Natural killer cell (primary cell): ENCODE data around the gene IGSF9. TPM values are rescaled to one million over a fixed set of nuclear protein-coding genes. Genes with fewer than 3 reads are reported as not detected.

ENCODE experiments used
- ATAC-seq, 3 donors: fragments of 150-1000 bp in 2 of 3; fragments of 200-7000 bp in 1 of 3; cut with Tn5 transposase; 1 replicate in 1 of 3; 2 replicates in 2 of 3; pipeline ENCODE4 v1.10.0; 2021; ENCODE audit warnings: mild to moderate bottlenecking in 2 of 3, moderate library complexity in 2 of 3
- DNase-seq, 2 donors: peaks; one replicate each; pipeline versions ENCODE4 v3.0.0 to v3.0.0-alpha.2; 2013 to 2021; ENCODE audit warnings: mixed read lengths in 1 of 2
- H3K27ac ChIP-seq: one replicate; pipeline ENCODE4 v1.5.1; 2013; ENCODE audit warnings: mild to moderate bottlenecking, low read length
- H3K27me3 ChIP-seq: one replicate; pipeline ENCODE4 v1.6.1; 2013; ENCODE audit warnings: low read length; ENCODE audit not compliant: control insufficient read depth, insufficient read depth
- H3K36me3 ChIP-seq: one replicate; pipeline ENCODE4 v1.6.1; 2013; ENCODE audit warnings: low read length; ENCODE audit not compliant: control insufficient read depth, insufficient read depth
- H3K4me1 ChIP-seq: one replicate; pipeline ENCODE4 v1.6.1; 2013; ENCODE audit warnings: low read length; ENCODE audit not compliant: control insufficient read depth, insufficient read depth
- H3K4me3 ChIP-seq: one replicate; pipeline ENCODE4 v1.5.1; 2013; ENCODE audit warnings: low read length
- H3K9me3 ChIP-seq: one replicate; pipeline ENCODE4 v1.6.1; 2013; ENCODE audit warnings: low read length; ENCODE audit not compliant: control insufficient read depth, insufficient read depth
- H3K27ac Mint-ChIP-seq, 2 donors: one replicate each; pipeline ENCODE4 v1.8.0; 2022; ENCODE audit warnings: mild to moderate bottlenecking in 2 of 2, mixed read lengths in 2 of 2, moderate library complexity in 1 of 2
- H3K27me3 Mint-ChIP-seq, 2 donors: one replicate each; pipeline ENCODE4 v1.8.0; 2022; ENCODE audit warnings: low read depth in 2 of 2, mixed read lengths in 2 of 2
- H3K36me3 Mint-ChIP-seq: one replicate; pipeline ENCODE4 v1.8.0; 2022; ENCODE audit warnings: mixed read lengths
- H3K4me1 Mint-ChIP-seq, 2 donors: one replicate each; pipeline ENCODE4 v1.8.0; 2022; ENCODE audit warnings: mixed read lengths in 2 of 2
- H3K4me3 Mint-ChIP-seq: one replicate; pipeline ENCODE4 v1.8.0; 2022; ENCODE audit warnings: mild to moderate bottlenecking, moderate library complexity, mixed read lengths
- H3K9me3 Mint-ChIP-seq, 2 donors: one replicate each; pipeline ENCODE4 v1.8.0; 2022; ENCODE audit warnings: mixed read lengths in 2 of 2
- CTCF ChIP-seq: fragments of 200-600 bp; IDR thresholded peaks from one replicate; pipeline ENCODE4 v1.8.0; 2022; ENCODE audit warnings: antibody characterized with exemption
- WGBS: methylation state at CpG from one replicate; pipeline ENCODE4 v1.1.7; 2013; ENCODE audit warnings: missing lambda C conversion rate; ENCODE audit not compliant: insufficient coverage; 5-methylcytosine and 5-hydroxymethylcytosine counted together
- intact Hi-C: fragments of 100-400 bp; cut with micrococcal nuclease; formaldehyde crosslinking; loops from one replicate; pipeline ENCODE4 v1.14.2; 2022
- total RNA-seq, 4 donors: library from RNA; stranded (reverse); fragments of 120-200 nt in 1 of 4; gene quantifications; one replicate each; pipeline versions ENCODE4 v1.2.3 to v1.2.4, GENCODE V29; 2013 to 2022

The IGSF9 gene
- total RNA-seq, 3 donors from 2014 or later (not counting 1 experiment from before 2014, with no cell fraction given) = not detected

- no peak overlapping the region for H3K4me3 Mint-ChIP-seq
- no peak for DNase-seq
- ATAC-seq = no peak
- intact Hi-C loops = no loop called here
- Histone ChIP-seq H3K36me3 (no peaks in the 10 kb centered on the region), H3K27ac (no peak overlapping the region), H3K9me3 (no peaks in the 10 kb centered on the region), H3K4me3 (no peak overlapping the region), H3K27me3 (peaks cover 2% of the 10 kb centered on the region), H3K4me1 (no peaks in the 10 kb centered on the region)
- no peaks in the 10 kb centered on the region for H3K9me3 Mint-ChIP-seq
- no peaks in the 10 kb centered on the region for H3K4me1 Mint-ChIP-seq
- no peak for TF ChIP-seq CTCF
- H3K27ac Mint-ChIP-seq = no peak overlapping the region
- H3K27me3 Mint-ChIP-seq = peaks cover 27 to 34% of the 10 kb centered on the region in 2 donors
- H3K36me3 Mint-ChIP-seq = no peaks in the 10 kb centered on the region
- 93% methylated on average over 6 of the region's 6 CpGs for WGBS
Observed at GRCh38 chr1:159977364-159978106, 32.1 kb upstream of the IGSF9 start.

GRCh38 chr1:159974350-159974965 is 29.0 kb upstream of the IGSF9 start:
- H3K4me1 ChIP-seq = no peaks in the 10 kb centered on the region
- no peak for DNase-seq
- H3K27ac Mint-ChIP-seq = no peak overlapping the region

GRCh38 chr1:159973350-159973940 is 28.0 kb upstream of the IGSF9 start:
- TF ChIP-seq CTCF = no peak
- H3K27ac ChIP-seq = no peak overlapping the region
- no peak overlapping the region for H3K4me3 Mint-ChIP-seq
- no peaks in the 10 kb centered on the region for H3K36me3 ChIP-seq
- H3K9me3 ChIP-seq = no peaks in the 10 kb centered on the region
- H3K27me3 Mint-ChIP-seq = peaks cover 12 to 18% of the 10 kb centered on the region in 2 donors
- no peaks in the 10 kb centered on the region for H3K36me3 Mint-ChIP-seq
- H3K27ac Mint-ChIP-seq = no peak overlapping the region
- H3K4me1 ChIP-seq = no peaks in the 10 kb centered on the region
- H3K4me3 ChIP-seq = no peak overlapping the region
- intact Hi-C loops = no loop called here
- no peaks in the 10 kb centered on the region for H3K4me1 Mint-ChIP-seq
- no peak for DNase-seq
- no peaks in the 10 kb centered on the region for H3K9me3 Mint-ChIP-seq
- ATAC-seq = no peak
- WGBS = 78% methylated on average over 6 of the region's 6 CpGs
- H3K27me3 ChIP-seq = peaks cover 2% of the 10 kb centered on the region

More at GRCh38 chr1:159974350-159974965, 29.0 kb upstream of the IGSF9 start:
- H3K4me1 Mint-ChIP-seq = no peaks in the 10 kb centered on the region
- Histone ChIP-seq H3K4me3 (no peak overlapping the region), H3K27ac (no peak overlapping the region), H3K9me3 (no peaks in the 10 kb centered on the region), H3K36me3 (no peaks in the 10 kb centered on the region), H3K27me3 (peaks cover 2% of the 10 kb centered on the region)
- H3K27me3 Mint-ChIP-seq = peaks cover 14 to 20% of the 10 kb centered on the region in 2 donors
- H3K36me3 Mint-ChIP-seq = no peaks in the 10 kb centered on the region
- intact Hi-C loops = no loop called here
- 89% methylated on average over 7 of the region's 7 CpGs for WGBS
- ATAC-seq = no peak
- TF ChIP-seq CTCF = no peak
- no peak overlapping the region for H3K4me3 Mint-ChIP-seq
- no peaks in the 10 kb centered on the region for H3K9me3 Mint-ChIP-seq
